ENCODE measurements around the gene SRL. TPM values are rescaled to one million over a fixed set of nuclear protein-coding genes. Genes with fewer than 3 reads are reported as not detected.

Gene SRL
- total and polyA plus RNA-seq, 11 donors: 218 to 760 (median 491) TPM

DNA sequence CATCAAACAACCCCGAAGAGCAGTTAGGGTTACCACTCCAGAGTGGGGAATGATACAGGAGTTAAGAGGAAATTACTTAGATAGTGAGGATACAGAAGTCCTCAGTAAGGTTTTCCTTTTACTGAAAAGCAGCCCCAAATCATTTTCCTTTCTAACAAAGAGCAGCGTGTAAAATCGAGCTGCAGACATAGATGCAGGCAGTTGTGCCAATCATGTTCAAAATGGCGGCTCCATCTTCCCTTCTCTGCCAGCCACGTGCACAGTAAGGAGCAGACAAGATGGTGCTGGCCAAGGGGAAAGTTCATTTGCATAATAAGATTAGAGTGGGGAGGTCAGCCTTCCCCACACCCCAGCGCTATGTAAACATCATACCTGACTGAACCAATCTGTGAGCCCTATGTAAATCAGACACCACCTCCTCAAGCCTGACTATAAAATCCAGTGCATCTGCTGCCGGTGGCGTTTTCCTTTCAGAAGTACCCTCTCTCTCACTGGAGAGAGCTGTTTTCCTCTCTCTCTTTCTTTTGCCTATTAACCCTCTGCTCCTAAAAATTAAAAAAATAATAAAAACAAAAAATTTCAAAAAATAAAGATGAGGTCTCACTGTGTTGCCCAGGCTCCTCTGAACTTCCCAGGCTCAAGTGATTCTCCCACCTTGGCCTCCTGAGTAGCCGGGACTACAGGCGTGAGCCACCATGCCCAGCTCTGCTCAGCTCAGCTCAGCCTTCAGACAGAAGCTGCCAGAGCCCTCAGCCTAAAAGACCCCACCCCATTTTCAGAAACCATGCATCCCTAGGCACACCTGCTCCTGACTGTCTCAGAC, 2.6 kb upstream of the SRL start:
- Histone ChIP-seq H3K4me3 (no peak overlapping the region), H3K9me3 (no peaks in the 10 kb centered on the region), H3K36me3 (no peaks in the 10 kb centered on the region), H3K27ac (no peak overlapping the region), H3K27me3 (no peaks in the 10 kb centered on the region), H3K4me1 (peaks cover 0 to 16% (median 4%) of the 10 kb centered on the region in 12 donors)
- 66 to 82% (median 75%) methylated on average over 10 of the region's 10 CpGs for WGBS, 4 donors
- intact Hi-C loops (cut with DNase I): loop anchor here in 5 of 10 donors (5.0 to 10.0 kb wide), 4 partner anchors 37 to 130 kb away; partner anchors contain the start of gene ADCY9 (in 1 of the 5)
- no peak for TF ChIP-seq POLR2A (IDR thresholded peaks at IDR 0.05)
- TF ChIP-seq, protein P1, sequence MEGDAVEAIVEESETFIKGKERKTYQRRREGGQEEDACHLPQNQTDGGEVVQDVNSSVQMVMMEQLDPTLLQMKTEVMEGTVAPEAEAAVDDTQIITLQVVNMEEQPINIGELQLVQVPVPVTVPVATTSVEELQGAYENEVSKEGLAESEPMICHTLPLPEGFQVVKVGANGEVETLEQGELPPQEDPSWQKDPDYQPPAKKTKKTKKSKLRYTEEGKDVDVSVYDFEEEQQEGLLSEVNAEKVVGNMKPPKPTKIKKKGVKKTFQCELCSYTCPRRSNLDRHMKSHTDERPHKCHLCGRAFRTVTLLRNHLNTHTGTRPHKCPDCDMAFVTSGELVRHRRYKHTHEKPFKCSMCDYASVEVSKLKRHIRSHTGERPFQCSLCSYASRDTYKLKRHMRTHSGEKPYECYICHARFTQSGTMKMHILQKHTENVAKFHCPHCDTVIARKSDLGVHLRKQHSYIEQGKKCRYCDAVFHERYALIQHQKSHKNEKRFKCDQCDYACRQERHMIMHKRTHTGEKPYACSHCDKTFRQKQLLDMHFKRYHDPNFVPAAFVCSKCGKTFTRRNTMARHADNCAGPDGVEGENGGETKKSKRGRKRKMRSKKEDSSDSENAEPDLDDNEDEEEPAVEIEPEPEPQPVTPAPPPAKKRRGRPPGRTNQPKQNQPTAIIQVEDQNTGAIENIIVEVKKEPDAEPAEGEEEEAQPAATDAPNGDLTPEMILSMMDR (IDR thresholded peaks at IDR 0.05): no peak
- no peak for ATAC-seq
- no peak for DNase-seq

- peak overlapping the region; percentile 74 to 100 (median 94) for H3K27ac ChIP-seq
These were observed 487 bp downstream of the SRL start for GRCh38 chr16:4241258-4241927.

GRCh38 chr16:4240624-4241023, 1.3 kb downstream of the SRL start:
- H3K27ac ChIP-seq: peak overlapping the region; percentile 74 to 100 (median 94)
- peak; percentile 72 to 81 (median 78) for ATAC-seq
- intact Hi-C loops (cut with DNase I): loop anchor here in 5 of 10 donors (5.0 to 10.0 kb wide), 4 partner anchors 33 to 126 kb away; partner anchors contain the start of gene ADCY9 (in 1 of the 5)
- peak overlapping the region; percentile 38 to 62 (median 54) for H3K4me3 ChIP-seq
- H3K4me1 ChIP-seq: peaks cover 0 to 47% (median 11%) of the 10 kb centered on the region in 12 donors
- TF ChIP-seq, protein P1 (IDR thresholded peaks at IDR 0.05): no peak
- peak; percentile 30 to 47 for TF ChIP-seq POLR2A (IDR thresholded peaks at IDR 0.05)
- H3K27me3 ChIP-seq: no peaks in the 10 kb centered on the region
- H3K9me3 ChIP-seq: no peaks in the 10 kb centered on the region
- 41 to 77% (median 49%) methylated on average over 12 of the region's 12 CpGs for WGBS, 4 donors
- peak in 4 of 5 donors; percentile 68 to 83 (median 76) for DNase-seq
- H3K36me3 ChIP-seq: no peaks in the 10 kb centered on the region

More at GRCh38 chr16:4241258-4241927, 487 bp downstream of the SRL start:
- intact Hi-C loops (cut with DNase I): loop anchor here in 5 of 10 donors (5.0 to 10.0 kb wide), 4 partner anchors 34 to 127 kb away; partner anchors contain the start of gene ADCY9 (in 1 of the 5)
- Histone ChIP-seq H3K4me3 (peak overlapping the region; percentile 38 to 62 (median 54)), H3K36me3 (no peaks in the 10 kb centered on the region), H3K4me1 (peaks cover 0 to 40% (median 11%) of the 10 kb centered on the region in 12 donors), H3K9me3 (no peaks in the 10 kb centered on the region), H3K27me3 (no peaks in the 10 kb centered on the region)
- 43 to 63% (median 57%) methylated on average over 17 of the region's 17 CpGs for WGBS, 4 donors
- peak; percentile 4 to 6 (median 5) for ATAC-seq
- TF ChIP-seq POLR2A (IDR thresholded peaks at IDR 0.05): no peak
- TF ChIP-seq, protein P1 (IDR thresholded peaks at IDR 0.05): no peak
- peak in 1 of 5 donors; percentile 28 for DNase-seq

Measured in heart left ventricle (tissue), 16 donors.